ENCODE results near the gene CDK19. TPM values are rescaled to one million over a fixed set of nuclear protein-coding genes. Genes with fewer than 3 reads are reported as not detected.

The CDK19 gene
- total and polyA plus RNA-seq, 4 experiments from 2014 or later, result 1.0 to 24.3 (median 13.2) TPM

DNA sequence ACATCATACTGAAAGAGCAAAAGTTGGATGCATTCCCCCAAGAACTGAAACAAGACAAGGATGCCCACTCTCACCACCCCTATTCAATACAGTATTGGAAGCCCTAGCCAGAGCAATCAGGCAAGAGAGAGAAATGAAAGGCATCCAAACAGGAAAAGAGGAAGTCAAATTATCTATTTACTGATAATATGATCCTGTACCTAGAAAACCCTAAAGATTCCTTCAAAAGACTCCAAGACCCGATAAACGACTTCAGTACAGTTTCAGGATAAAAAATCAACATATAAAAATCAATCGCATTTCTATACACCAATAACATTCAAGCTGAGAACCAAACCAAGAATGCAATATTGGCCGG lies 14.5 kb downstream of the CDK19 start:
- H3K9me3 ChIP-seq (ENCODE audit: control insufficient read depth in 1 of 2, low read length in 2 of 2), result no peaks in the 10 kb centered on the region
- CTCF ChIA-PET (ENCODE audit: partially characterized antibody), result no interaction called here
- no peak overlapping the region for H3K4me3 Mint-ChIP-seq

DNA sequence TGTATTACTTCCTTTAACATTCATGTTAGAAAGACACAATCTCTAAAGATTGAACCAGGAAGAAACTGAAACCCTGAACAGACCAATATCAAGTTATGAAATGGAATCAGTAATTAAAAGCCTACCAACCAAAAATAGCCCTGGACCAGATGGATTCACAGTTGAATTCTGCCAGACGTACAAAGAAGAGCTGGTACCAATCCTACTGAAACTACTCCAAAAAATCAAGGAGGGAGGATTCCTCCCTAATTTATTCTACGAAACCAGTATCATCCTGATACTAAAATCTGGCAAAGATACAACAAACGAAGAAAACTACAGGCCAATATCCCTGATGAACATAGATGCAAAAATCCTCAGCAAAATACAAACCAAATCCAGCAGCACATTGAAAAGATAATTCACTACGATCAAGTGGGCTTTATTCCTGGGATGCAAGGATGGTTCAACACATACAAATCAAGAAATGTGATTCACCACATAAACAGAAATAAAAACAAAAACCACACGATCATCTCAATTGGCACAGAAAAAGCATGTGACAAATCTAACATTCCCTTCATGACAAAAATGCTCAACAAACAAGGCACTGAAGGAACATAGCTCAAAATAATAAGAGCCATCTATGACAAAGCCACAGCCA lies 15.0 kb downstream of the CDK19 start:
- H3K4me1 Mint-ChIP-seq, result peaks cover 15 to 24% (median 17%) of the 10 kb centered on the region in 4 donors
- Histone ChIP-seq H3K4me1 (ENCODE audit: insufficient read depth, low read length) (no peaks in the 10 kb centered on the region), H3K27ac (ENCODE audit: low read depth, low read length) (no peak overlapping the region), H3K27me3 (ENCODE audit: insufficient read depth, low read length) (no peaks in the 10 kb centered on the region), H3K4me3 (ENCODE audit: low read length in 2 of 2) (no peak overlapping the region), H3K36me3 (ENCODE audit: insufficient read depth, low read length) (no peaks in the 10 kb centered on the region), H3K9me3 (ENCODE audit: control insufficient read depth in 1 of 2, low read length in 2 of 2) (no peaks in the 10 kb centered on the region)
- no peaks in the 10 kb centered on the region for H3K27me3 Mint-ChIP-seq
- intact Hi-C loops (cut with micrococcal nuclease), result no loop called here
- no peak overlapping the region for H3K4me3 Mint-ChIP-seq
- ChIA-PET POLR2A (ENCODE audit: partially characterized antibody) (no interaction called here), CTCF (ENCODE audit: partially characterized antibody) (no interaction called here)
- H3K27ac Mint-ChIP-seq, result no peak overlapping the region
- no peak for DNase-seq
- peaks cover 0 to 5% (median 0%) of the 10 kb centered on the region in 8 donors for H3K9me3 Mint-ChIP-seq
- peaks cover 6 to 19% of the 10 kb centered on the region in 2 donors for H3K36me3 Mint-ChIP-seq

More for the DNA sequence above, 14.5 kb downstream of the CDK19 start:
- H3K36me3 Mint-ChIP-seq, result peaks cover 6 to 19% of the 10 kb centered on the region in 2 donors
- H3K9me3 Mint-ChIP-seq, result peaks cover 0 to 5% (median 0%) of the 10 kb centered on the region in 8 donors
- H3K27me3 ChIP-seq (ENCODE audit: insufficient read depth, low read length), result no peaks in the 10 kb centered on the region
- DNase-seq, result no peak
- peaks cover 16 to 24% (median 19%) of the 10 kb centered on the region in 4 donors for H3K4me1 Mint-ChIP-seq
- H3K4me1 ChIP-seq (ENCODE audit: insufficient read depth, low read length), result no peaks in the 10 kb centered on the region
- no peak overlapping the region for H3K4me3 ChIP-seq (ENCODE audit: low read length in 2 of 2)
- POLR2A ChIA-PET (ENCODE audit: partially characterized antibody), result no interaction called here
- H3K27ac Mint-ChIP-seq, result peak overlapping the region in 1 of 7 donors; percentile 8
- no peaks in the 10 kb centered on the region for H3K27me3 Mint-ChIP-seq
- H3K27ac ChIP-seq (ENCODE audit: low read depth, low read length), result no peak overlapping the region
- intact Hi-C loops (cut with micrococcal nuclease), result no loop called here
- no peaks in the 10 kb centered on the region for H3K36me3 ChIP-seq (ENCODE audit: insufficient read depth, low read length)

DNA sequence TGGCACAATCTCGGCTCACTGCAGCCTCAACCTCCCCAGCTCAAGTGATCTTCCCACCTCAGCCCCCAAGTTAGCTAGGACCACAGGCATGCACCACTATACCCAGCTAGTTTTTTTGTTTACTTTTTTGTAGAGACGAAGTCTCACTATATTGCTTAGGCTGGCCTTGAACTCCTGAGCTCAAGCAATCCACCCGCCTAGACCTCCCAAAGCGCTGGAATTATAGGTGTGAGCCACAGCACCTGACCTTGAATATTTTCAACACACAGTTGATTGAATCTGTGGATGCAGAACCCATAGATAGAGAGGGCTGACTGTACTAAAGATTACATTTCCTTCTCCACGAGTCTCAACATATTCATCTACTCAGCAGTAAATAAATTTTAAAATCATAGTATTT lies 15.6 kb downstream of the CDK19 start:
- Histone ChIP-seq H3K27me3 (ENCODE audit: insufficient read depth, low read length) (no peaks in the 10 kb centered on the region), H3K4me3 (ENCODE audit: low read length in 2 of 2) (no peak overlapping the region), H3K9me3 (ENCODE audit: control insufficient read depth in 1 of 2, low read length in 2 of 2) (no peaks in the 10 kb centered on the region), H3K4me1 (ENCODE audit: insufficient read depth, low read length) (no peaks in the 10 kb centered on the region), H3K36me3 (ENCODE audit: insufficient read depth, low read length) (no peaks in the 10 kb centered on the region), H3K27ac (ENCODE audit: low read depth, low read length) (no peak overlapping the region)
- H3K9me3 Mint-ChIP-seq, result peaks cover 0 to 5% (median 0%) of the 10 kb centered on the region in 8 donors
- peaks cover 10 to 24% (median 12%) of the 10 kb centered on the region in 4 donors for H3K4me1 Mint-ChIP-seq
- intact Hi-C loops (cut with micrococcal nuclease), result no loop called here
- peaks cover 6 to 19% of the 10 kb centered on the region in 2 donors for H3K36me3 Mint-ChIP-seq
- ChIA-PET POLR2A (ENCODE audit: partially characterized antibody) (no interaction called here), CTCF (ENCODE audit: partially characterized antibody) (no interaction called here)
- no peaks in the 10 kb centered on the region for H3K27me3 Mint-ChIP-seq
- no peak for DNase-seq
- no peak overlapping the region for H3K4me3 Mint-ChIP-seq
- no peak overlapping the region for H3K27ac Mint-ChIP-seq

DNA sequence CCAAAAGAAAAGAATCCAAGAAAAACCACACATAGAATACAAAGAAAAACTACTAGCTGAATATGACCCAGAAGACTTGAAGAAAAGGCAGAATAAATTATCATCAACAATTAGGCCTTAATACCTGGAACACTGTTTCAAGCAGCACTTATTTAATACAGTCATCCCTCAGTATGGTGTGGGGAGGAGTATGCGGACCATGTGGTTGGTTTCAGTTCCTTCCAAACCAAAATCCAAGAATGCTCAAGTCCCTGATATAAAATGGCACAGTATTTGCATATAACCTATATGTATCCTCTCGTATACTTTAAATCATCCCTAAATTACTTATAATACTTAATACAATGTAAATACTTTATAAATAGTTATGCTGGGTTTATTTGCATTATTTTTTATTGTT lies 16.1 kb downstream of the CDK19 start:
- CTCF ChIA-PET (ENCODE audit: partially characterized antibody), result no interaction called here
- intact Hi-C loops (cut with micrococcal nuclease), result no loop called here

DNA sequence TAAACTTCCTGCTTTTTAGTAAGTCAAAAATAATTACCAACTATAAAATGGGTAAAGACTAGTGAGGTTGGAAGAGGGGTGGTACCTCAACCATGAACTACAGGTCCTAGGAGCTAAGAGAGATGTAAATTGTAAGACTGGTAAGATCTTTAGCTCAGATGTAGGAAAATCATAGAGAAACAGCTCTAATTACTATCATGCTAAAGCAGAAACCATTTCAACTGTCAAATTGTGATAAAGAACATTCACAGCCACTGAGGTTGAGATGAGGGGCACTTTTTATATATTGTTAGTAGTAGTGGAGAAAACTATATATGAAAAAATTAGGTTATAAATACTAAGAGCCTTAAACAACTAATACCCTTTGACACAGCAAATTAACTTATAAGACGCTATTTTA lies 20.0 kb downstream of the CDK19 start:
- H3K36me3 ChIP-seq (ENCODE audit: insufficient read depth, low read length), result no peaks in the 10 kb centered on the region
- H3K4me1 ChIP-seq (ENCODE audit: insufficient read depth, low read length), result no peaks in the 10 kb centered on the region
- Mint-ChIP-seq H3K27ac (no peak overlapping the region), H3K4me1 (peaks cover 4 to 7% (median 7%) of the 10 kb centered on the region in 4 donors), H3K9me3 (peaks cover 0 to 2% (median 0%) of the 10 kb centered on the region in 8 donors), H3K27me3 (no peaks in the 10 kb centered on the region), H3K36me3 (peaks cover 2 to 7% of the 10 kb centered on the region in 2 donors), H3K4me3 (no peak overlapping the region)
- no peaks in the 10 kb centered on the region for H3K9me3 ChIP-seq (ENCODE audit: control insufficient read depth in 1 of 2, low read length in 2 of 2)
- no peak overlapping the region for H3K4me3 ChIP-seq (ENCODE audit: low read length in 2 of 2)
- no peaks in the 10 kb centered on the region for H3K27me3 ChIP-seq (ENCODE audit: insufficient read depth, low read length)
- POLR2A ChIA-PET (ENCODE audit: partially characterized antibody), result interaction anchor here (1.0 kb wide), 1 partner anchor 20 kb away, joined by 3 read pairs; the partner anchor contains the start of gene CDK19
- no peak overlapping the region for H3K27ac ChIP-seq (ENCODE audit: low read depth, low read length)
- intact Hi-C loops (cut with micrococcal nuclease), result no loop called here
- no peak for DNase-seq
- CTCF ChIA-PET (ENCODE audit: partially characterized antibody), result interaction anchor here (1.1 kb wide), 1 partner anchor 12 kb away, joined by 3 read pairs; no protein-coding TSS in a partner anchor

More for the DNA sequence above, 16.1 kb downstream of the CDK19 start:
- no peak for DNase-seq
- Mint-ChIP-seq H3K36me3 (peaks cover 6 to 19% of the 10 kb centered on the region in 2 donors), H3K9me3 (peaks cover 0 to 5% (median 0%) of the 10 kb centered on the region in 8 donors), H3K4me1 (peaks cover 10 to 24% (median 12%) of the 10 kb centered on the region in 4 donors), H3K27ac (no peak overlapping the region), H3K27me3 (no peaks in the 10 kb centered on the region), H3K4me3 (no peak overlapping the region)
- H3K36me3 ChIP-seq (ENCODE audit: insufficient read depth, low read length), result no peaks in the 10 kb centered on the region
- H3K4me3 ChIP-seq (ENCODE audit: low read length in 2 of 2), result no peak overlapping the region
- no peaks in the 10 kb centered on the region for H3K9me3 ChIP-seq (ENCODE audit: control insufficient read depth in 1 of 2, low read length in 2 of 2)
- no peaks in the 10 kb centered on the region for H3K27me3 ChIP-seq (ENCODE audit: insufficient read depth, low read length)
- POLR2A ChIA-PET (ENCODE audit: partially characterized antibody), result no interaction called here
- no peak overlapping the region for H3K27ac ChIP-seq (ENCODE audit: low read depth, low read length)
- H3K4me1 ChIP-seq (ENCODE audit: insufficient read depth, low read length), result no peaks in the 10 kb centered on the region

- H3K27ac ChIP-seq (ENCODE audit: low read depth, low read length), result no peak overlapping the region
- no peak for DNase-seq
- peaks cover 16 to 29% (median 19%) of the 10 kb centered on the region in 4 donors for H3K4me1 Mint-ChIP-seq
- H3K4me1 ChIP-seq (ENCODE audit: insufficient read depth, low read length), result no peaks in the 10 kb centered on the region
- ChIA-PET CTCF (ENCODE audit: partially characterized antibody) (no interaction called here), POLR2A (ENCODE audit: partially characterized antibody) (no interaction called here)
- H3K36me3 Mint-ChIP-seq, result peaks cover 5 to 19% of the 10 kb centered on the region in 2 donors
- H3K27ac Mint-ChIP-seq, result no peak overlapping the region
- peaks cover 0 to 9% (median 5%) of the 10 kb centered on the region in 8 donors for H3K9me3 Mint-ChIP-seq
- H3K4me3 ChIP-seq (ENCODE audit: low read length in 2 of 2), result no peak overlapping the region
- H3K9me3 ChIP-seq (ENCODE audit: control insufficient read depth in 1 of 2, low read length in 2 of 2), result peaks cover 0 to 5% of the 10 kb centered on the region in 2 donors
- H3K36me3 ChIP-seq (ENCODE audit: insufficient read depth, low read length), result no peaks in the 10 kb centered on the region
- intact Hi-C loops (cut with micrococcal nuclease), result no loop called here
- no peaks in the 10 kb centered on the region for H3K27me3 ChIP-seq (ENCODE audit: insufficient read depth, low read length)
- no peaks in the 10 kb centered on the region for H3K27me3 Mint-ChIP-seq
- H3K4me3 Mint-ChIP-seq, result no peak overlapping the region
Observed at GRCh38 chr6:110786696-110787095, 28.6 kb downstream of the CDK19 start.

DNA sequence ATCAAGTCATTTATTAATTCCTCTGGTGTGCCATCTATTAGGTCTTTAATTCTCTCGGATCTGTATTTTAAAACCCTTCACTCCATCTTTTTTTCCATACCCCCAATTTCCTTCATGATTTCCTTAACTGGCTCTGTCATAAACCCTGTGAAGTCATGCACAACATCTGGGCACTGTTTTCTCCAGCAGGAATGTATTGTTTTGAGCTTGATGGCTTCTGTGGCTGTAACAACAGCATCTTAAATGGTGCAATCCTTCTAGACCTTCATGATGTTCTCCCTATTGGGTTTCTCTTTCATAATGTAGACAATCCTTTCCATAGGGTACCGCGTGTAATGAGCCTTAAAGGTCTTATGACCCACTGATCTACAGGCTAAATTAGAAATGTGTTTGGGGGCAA lies 29.0 kb downstream of the CDK19 start:
- peak overlapping the region in 1 of 7 donors; percentile 21 for H3K27ac Mint-ChIP-seq
- POLR2A ChIA-PET (ENCODE audit: partially characterized antibody), result interaction anchor here (0.6 kb wide), 1 partner anchor 189 kb away, joined by 4 read pairs; no protein-coding TSS in a partner anchor
- CTCF ChIA-PET (ENCODE audit: partially characterized antibody), result no interaction called here

More for the DNA sequence above, 29.0 kb downstream of the CDK19 start:
- Mint-ChIP-seq H3K27me3 (no peaks in the 10 kb centered on the region), H3K36me3 (peaks cover 5 to 19% of the 10 kb centered on the region in 2 donors), H3K4me3 (no peak overlapping the region), H3K9me3 (peaks cover 0 to 9% (median 5%) of the 10 kb centered on the region in 8 donors), H3K4me1 (peaks cover 17 to 32% (median 20%) of the 10 kb centered on the region in 4 donors)
- Histone ChIP-seq H3K27ac (ENCODE audit: low read depth, low read length) (no peak overlapping the region), H3K27me3 (ENCODE audit: insufficient read depth, low read length) (no peaks in the 10 kb centered on the region), H3K36me3 (ENCODE audit: insufficient read depth, low read length) (no peaks in the 10 kb centered on the region), H3K9me3 (ENCODE audit: control insufficient read depth in 1 of 2, low read length in 2 of 2) (peaks cover 0 to 5% of the 10 kb centered on the region in 2 donors), H3K4me1 (ENCODE audit: insufficient read depth, low read length) (peaks cover 4% of the 10 kb centered on the region), H3K4me3 (ENCODE audit: low read length in 2 of 2) (no peak overlapping the region)
- intact Hi-C loops (cut with micrococcal nuclease), result no loop called here
- no peak for DNase-seq
